Activated CD8-positive, alpha-beta T cell treated with anti-CD3 and anti-CD28 coated beads for 36 hours (primary cell): ENCODE results near the gene TTLL5. TPM values are rescaled to one million over a fixed set of nuclear protein-coding genes. Genes with fewer than 3 reads are reported as not detected.

Experiments
- ATAC-seq: fragments of 200-7000 bp; cut with Tn5 transposase; one replicate; pipeline ENCODE4 v1.10.0; 2021; ENCODE audit warnings: mild to moderate bottlenecking, moderate library complexity
- CTCF ChIA-PET: fragments of 350-600 bp; sonication (Branson Sonifier 250); formaldehyde crosslinking; loops from one replicate; lab custom pipeline; 2021; ENCODE audit warnings: antibody characterized with exemption; lab: Charles Lee
- POLR2A ChIA-PET: fragments of 350-600 bp; sonication (Branson Sonifier 250); formaldehyde crosslinking; loops from one replicate; lab custom pipeline; 2021; ENCODE audit warnings: antibody characterized with exemption; lab: Charles Lee
- DNase-seq: peaks from one replicate; pipeline ENCODE4 v3.0.0-alpha.2; 2020
- H3K27ac Mint-ChIP-seq: one replicate; pipeline ENCODE4 v1.8.0; 2021; ENCODE audit warnings: mild to moderate bottlenecking, mixed read lengths
- H3K27me3 Mint-ChIP-seq: one replicate; pipeline ENCODE4 v1.8.0; 2021; ENCODE audit warnings: mixed read lengths
- H3K36me3 Mint-ChIP-seq: one replicate; pipeline ENCODE4 v1.8.0; 2021; ENCODE audit warnings: low read depth, mixed read lengths
- H3K4me1 Mint-ChIP-seq: one replicate; pipeline ENCODE4 v1.8.0; 2021; ENCODE audit warnings: low read depth, mixed read lengths
- H3K4me3 Mint-ChIP-seq: one replicate; pipeline ENCODE4 v1.8.0; 2021; ENCODE audit warnings: mild to moderate bottlenecking, moderate library complexity, mixed read lengths
- H3K9me3 Mint-ChIP-seq: one replicate; pipeline ENCODE4 v1.8.0; 2021; ENCODE audit warnings: mixed read lengths
- intact Hi-C: fragments of 100-400 bp; cut with micrococcal nuclease; formaldehyde crosslinking; loops from one replicate; pipeline ENCODE4 v1.10.0; 2022
- total RNA-seq, 2 experiments: library from RNA; stranded (reverse); gene quantifications; one replicate each; pipeline ENCODE4 v1.2.3, GENCODE V29; 2021
- TF ChIP-seq, protein P1 (sequence below): fragments of 200-600 bp; IDR thresholded peaks from one replicate; pipeline ENCODE4 v1.8.0; 2022; ENCODE audit warnings: antibody characterized with exemption, mild to moderate bottlenecking

TTLL5 gene
- total RNA-seq, 2 experiments from 2014 or later: 23.6 to 27.2 TPM

DNA sequence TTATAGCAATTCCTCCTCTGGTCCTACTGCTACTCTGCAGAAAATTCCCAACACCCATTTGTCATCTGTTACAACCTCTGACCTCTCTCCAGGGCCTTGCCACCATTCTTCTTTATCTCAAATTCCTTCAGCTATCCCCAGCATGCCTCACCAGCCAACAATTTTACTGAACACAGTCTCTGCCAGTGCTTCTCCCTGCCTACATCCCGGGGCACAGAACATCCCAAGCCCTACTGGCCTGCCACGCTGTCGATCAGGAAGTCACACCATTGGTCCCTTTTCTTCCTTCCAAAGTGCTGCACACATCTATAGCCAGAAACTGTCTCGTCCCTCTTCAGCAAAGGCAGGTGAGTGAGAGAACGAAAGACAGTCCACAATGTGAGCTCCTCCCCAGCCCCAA is 122.1 kb downstream of the TTLL5 start:
- Mint-ChIP-seq H3K9me3 (no peaks in the 10 kb centered on the region), H3K4me1 (no peaks in the 10 kb centered on the region), H3K36me3 (peaks cover 41% of the 10 kb centered on the region), H3K4me3 (no peak overlapping the region), H3K27me3 (no peaks in the 10 kb centered on the region), H3K27ac (no peak overlapping the region)
- DNase-seq: no peak
- ChIA-PET CTCF (no interaction called here), POLR2A (interaction anchor here (0.6 kb wide), 1 partner anchor 9 kb away, joined by 4 read pairs; no protein-coding TSS in a partner anchor)
- ATAC-seq: no peak
- intact Hi-C loops: no loop called here
- TF ChIP-seq, protein P1, sequence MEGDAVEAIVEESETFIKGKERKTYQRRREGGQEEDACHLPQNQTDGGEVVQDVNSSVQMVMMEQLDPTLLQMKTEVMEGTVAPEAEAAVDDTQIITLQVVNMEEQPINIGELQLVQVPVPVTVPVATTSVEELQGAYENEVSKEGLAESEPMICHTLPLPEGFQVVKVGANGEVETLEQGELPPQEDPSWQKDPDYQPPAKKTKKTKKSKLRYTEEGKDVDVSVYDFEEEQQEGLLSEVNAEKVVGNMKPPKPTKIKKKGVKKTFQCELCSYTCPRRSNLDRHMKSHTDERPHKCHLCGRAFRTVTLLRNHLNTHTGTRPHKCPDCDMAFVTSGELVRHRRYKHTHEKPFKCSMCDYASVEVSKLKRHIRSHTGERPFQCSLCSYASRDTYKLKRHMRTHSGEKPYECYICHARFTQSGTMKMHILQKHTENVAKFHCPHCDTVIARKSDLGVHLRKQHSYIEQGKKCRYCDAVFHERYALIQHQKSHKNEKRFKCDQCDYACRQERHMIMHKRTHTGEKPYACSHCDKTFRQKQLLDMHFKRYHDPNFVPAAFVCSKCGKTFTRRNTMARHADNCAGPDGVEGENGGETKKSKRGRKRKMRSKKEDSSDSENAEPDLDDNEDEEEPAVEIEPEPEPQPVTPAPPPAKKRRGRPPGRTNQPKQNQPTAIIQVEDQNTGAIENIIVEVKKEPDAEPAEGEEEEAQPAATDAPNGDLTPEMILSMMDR: no peak

DNA sequence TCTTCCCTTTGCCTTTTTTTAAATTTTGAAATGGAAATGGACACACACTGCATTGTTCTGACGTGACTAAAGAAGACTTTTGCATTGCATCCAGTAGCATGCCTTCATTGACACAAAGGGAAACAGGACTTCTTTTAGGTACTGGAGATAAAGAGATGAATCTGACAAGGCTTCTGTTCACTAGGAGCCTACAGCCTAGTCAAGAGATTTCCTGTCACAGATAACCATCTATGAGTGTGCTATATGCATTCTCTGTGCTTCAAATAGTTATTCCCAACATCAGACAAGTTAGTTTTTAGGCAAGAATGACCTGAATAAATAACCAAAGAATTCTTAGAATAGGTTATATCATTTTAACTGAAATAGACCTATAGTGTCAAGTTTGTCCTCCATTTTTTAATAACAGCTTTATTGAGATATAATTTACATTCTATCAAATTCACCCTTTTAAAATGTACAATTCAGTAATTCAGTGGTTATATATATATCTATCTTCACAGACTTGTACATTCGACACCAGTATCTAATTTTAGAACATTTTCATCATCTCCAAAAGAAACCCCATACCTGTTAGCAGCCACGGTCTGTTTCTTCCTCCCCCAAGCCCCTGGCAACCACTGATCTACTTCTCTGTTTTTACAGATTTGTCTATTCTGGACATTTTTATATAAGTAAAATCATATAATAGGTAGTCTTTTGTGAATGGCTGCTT is 122.7 kb downstream of the TTLL5 start:
- DNase-seq (no peak), ATAC-seq (no peak)
- CTCF ChIA-PET: no interaction called here
- POLR2A ChIA-PET: no interaction called here
- Mint-ChIP-seq H3K27ac (no peak overlapping the region), H3K4me3 (no peak overlapping the region), H3K9me3 (no peaks in the 10 kb centered on the region), H3K36me3 (peaks cover 41% of the 10 kb centered on the region), H3K27me3 (no peaks in the 10 kb centered on the region), H3K4me1 (no peaks in the 10 kb centered on the region)
- TF ChIP-seq, protein P1: no peak
- intact Hi-C loops: no loop called here

DNA sequence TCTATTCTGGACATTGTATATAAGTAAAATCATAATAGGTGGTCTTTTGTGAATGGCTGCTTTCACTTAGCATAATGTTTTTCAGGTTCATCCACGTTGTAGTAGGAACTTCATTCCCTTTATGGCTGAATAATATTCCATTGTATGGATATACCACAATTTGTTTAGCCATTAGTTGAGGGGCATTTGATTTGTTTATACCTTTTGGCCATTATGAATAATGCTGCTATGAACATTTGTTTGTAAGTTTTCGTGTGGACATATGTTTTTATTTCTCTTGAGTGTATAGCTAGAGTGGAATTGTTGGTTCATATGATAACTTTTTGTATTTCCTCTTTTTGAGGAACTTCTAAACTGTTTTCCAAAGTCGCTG is 123.3 kb downstream of the TTLL5 start:
- CTCF ChIA-PET: no interaction called here
- no peaks in the 10 kb centered on the region for H3K9me3 Mint-ChIP-seq

DNA sequence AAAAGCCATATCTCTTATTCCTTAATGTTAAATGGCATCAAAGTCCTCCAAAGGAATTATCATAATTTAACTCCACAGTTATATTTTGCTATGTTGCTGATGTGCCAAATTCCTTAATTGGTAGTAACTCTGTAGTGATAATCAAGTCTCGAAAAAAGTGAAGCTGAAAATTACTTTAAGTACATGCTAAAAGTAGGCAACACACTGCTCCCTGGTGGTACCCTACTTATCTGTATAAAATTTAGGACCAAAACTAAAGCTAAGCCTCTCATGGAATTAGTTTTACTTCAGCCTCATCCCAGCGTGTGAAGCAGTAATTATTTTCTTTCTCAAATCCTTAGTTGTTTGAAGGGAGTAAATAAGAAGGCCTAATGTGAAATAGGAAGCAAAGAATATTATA is 132.8 kb downstream of the TTLL5 start:
- Mint-ChIP-seq H3K27ac (no peak overlapping the region), H3K36me3 (peaks cover 37% of the 10 kb centered on the region), H3K27me3 (no peaks in the 10 kb centered on the region), H3K4me1 (no peaks in the 10 kb centered on the region), H3K4me3 (no peak overlapping the region), H3K9me3 (peaks cover 14% of the 10 kb centered on the region)
- intact Hi-C loops: no loop called here
- TF ChIP-seq, protein P1: no peak
- DNase-seq (no peak), ATAC-seq (no peak)
- ChIA-PET CTCF (interaction anchor here (1.6 to 2.7 kb wide), 3 partner anchors 83 to 112 kb away, joined by 4 to 9 read pairs (median 9); no protein-coding TSS in a partner anchor), POLR2A (no interaction called here)

More for the DNA sequence above, 123.3 kb downstream of the TTLL5 start:
- no peaks in the 10 kb centered on the region for H3K4me1 Mint-ChIP-seq
- no peak for DNase-seq
- no peak overlapping the region for H3K27ac Mint-ChIP-seq
- POLR2A ChIA-PET: no interaction called here
- no peak for ATAC-seq
- no peaks in the 10 kb centered on the region for H3K27me3 Mint-ChIP-seq
- TF ChIP-seq, protein P1: no peak
- H3K36me3 Mint-ChIP-seq: peaks cover 40% of the 10 kb centered on the region
- H3K4me3 Mint-ChIP-seq: no peak overlapping the region
- intact Hi-C loops: no loop called here

DNA sequence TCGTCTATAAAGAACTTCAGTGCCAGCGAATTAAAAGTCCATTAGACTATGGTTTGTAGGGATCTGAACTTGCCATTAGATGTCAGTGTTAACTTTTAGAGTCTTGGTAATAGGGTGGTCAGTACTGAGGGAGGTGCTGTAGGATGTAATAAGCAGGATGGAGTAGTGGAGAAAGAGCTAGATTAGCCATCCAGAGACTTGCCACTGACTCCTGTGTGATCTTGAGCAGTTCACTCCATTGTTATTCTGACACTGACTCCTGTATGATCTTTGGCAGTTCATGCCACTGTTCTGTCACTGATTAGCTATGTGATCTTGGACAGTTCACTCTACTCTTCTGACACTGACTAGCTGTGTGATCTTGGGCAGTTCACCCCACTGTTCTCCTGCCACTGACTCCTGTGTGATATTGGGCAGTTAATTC is 133.6 kb downstream of the TTLL5 start:
- POLR2A ChIA-PET: no interaction called here
- DNase-seq (no peak), ATAC-seq (no peak)
- H3K27ac Mint-ChIP-seq: no peak overlapping the region
- intact Hi-C loops: no loop called here
- no peak overlapping the region for H3K4me3 Mint-ChIP-seq
- H3K36me3 Mint-ChIP-seq: peaks cover 45% of the 10 kb centered on the region
- CTCF ChIA-PET: interaction anchor here (0.7 to 2.7 kb wide), 5 partner anchors 10 to 112 kb away, joined by 3 to 9 read pairs (median 4); no protein-coding TSS in a partner anchor
- H3K4me1 Mint-ChIP-seq: no peaks in the 10 kb centered on the region
- no peaks in the 10 kb centered on the region for H3K27me3 Mint-ChIP-seq
- TF ChIP-seq, protein P1: no peak
- peaks cover 22% of the 10 kb centered on the region for H3K9me3 Mint-ChIP-seq
